HG02588 (cell line): Measurements from ENCODE around the gene ADISSP.

Experiments
- ATAC-seq: cut with Tn5 transposase; IDR thresholded peaks from one replicate; pipeline ENCODE4 v1.9.1; 2021; ENCODE audit warnings: mild to moderate bottlenecking, moderate library complexity; ENCODE audit not compliant: unreplicated experiment

ADISSP gene

DNA sequence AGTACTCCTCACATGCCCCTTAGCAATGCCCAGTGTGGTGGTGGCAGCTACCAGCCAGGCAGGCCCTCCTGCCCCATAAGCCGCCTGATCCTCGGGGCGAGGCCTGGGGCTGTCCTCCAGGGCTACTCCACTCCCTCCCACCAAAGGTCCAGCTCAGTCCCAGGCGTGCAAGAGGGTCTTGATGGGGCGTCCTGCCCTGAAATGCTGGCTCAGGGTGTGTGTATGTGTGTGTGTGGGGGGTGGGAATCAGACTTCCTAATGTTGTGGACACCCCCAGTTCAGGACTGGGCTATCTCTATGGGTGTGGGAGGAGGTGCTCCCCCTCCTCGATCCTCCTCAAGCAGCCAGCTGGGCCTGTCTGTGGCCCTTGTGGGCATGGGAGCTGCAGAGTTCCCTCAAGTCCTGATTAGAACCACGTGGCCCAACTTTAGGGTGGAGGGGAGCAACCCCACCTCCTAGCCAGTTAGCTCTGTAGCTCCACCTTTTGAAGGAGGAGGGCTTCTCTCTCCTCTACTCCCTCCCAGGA lies 27.6 kb downstream of the ADISSP start:
- ATAC-seq = no peak

DNA sequence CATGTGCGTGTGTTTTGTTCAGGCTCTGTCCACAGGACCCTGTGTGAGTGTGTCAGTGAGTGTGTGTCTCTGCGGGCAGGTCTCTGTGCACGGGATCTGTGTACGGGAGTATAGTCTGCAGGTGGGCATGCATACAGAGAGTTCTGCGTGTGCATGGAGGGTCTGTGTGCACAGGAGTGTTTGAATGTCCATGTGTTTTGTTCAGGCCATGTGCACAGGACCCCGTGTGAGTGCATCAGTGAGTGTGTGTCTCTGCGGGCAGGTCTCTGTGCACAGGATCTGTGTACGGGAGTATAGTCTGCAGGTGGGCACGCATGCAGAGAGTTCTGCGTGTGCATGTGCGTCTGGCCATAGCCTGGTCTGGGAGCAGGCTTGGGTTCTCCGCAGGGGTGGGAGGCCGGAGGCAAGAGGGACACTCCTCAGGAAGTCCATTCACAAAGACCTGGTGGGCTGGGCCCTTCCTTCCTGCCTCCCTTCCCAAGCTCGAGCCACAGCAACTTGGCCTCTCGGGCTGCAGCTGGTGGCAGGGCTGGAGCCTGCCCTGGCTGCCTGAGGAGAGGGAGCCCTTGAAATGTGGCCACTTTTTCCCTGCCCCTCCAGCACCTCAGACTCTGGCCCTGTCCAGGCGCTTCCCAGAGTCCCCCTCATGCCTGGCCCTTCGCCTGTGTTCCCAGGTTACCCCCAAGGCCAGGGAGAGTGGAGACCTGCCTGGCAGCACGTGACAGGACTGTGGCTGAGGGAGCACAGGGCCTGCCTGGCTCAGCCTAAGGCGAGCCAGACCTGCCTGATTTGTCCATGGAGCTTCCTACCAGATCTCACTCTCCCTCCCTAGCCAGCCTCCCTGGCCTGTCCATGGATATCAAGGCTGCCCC lies 28.3 kb downstream of the ADISSP start:
- ATAC-seq = no peak

DNA sequence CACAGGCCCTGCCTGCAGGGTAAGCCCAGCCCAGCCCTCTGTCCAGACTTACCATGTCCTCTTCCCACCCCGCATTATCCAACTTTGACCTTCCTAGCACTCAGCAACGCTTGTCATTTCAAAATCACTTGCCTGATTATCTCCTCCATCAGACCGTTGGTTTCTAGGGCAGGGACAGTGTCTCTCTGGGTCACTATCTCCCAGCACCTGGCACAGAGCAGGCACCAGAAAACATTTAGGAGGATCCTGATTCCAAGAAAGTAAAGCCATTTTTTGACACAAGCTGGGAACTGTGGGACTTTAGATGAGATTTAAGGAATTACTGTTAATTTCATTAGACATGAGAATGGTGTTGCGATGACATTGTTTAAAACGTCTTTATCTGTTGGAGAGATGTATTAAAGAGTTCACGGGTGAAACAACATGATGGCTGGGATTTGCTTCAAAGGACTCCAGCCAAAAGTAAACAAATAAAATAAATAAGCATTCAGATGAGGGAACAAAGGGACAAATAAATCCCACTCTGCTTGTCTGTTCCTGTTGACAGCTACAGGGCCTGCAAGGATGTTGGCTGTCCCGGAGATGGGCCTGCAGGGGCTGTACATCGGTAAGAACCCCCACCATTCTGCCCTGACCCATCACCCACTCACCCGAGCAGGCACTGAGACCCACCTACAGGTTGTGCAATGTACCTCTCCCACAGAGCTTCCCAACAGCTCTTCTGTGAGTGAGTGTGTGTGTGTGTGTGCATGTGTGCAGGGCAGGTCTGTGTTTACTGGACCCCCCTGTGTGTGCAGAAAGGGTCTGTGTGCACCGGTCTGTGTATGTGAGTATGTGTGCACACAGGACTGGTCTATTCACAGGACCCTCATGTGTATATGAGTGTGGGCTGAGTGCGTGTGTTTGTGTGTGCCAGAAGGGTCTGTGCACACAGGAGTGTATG lies 29.2 kb downstream of the ADISSP start:
- ATAC-seq = no peak

DNA sequence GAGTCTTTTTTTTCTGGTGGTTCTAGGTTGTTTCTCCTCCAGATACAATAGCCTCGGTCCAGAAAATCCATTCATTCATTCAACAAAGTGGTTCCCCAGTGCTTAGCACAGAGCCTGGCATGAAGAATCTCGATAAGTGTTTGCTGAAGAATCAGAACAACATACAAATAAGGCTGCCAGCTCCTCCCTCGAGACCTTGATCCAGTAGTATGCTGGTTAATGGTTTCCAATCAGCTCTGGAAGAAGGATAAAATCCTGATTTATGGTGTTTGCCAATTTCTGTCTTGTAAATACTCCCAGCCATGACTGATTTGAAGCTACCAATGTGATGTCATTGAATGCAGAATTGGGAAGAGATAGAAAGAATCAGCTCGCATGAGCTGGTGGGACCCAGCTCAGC lies 31.8 kb downstream of the ADISSP start:
- no peak for ATAC-seq

DNA sequence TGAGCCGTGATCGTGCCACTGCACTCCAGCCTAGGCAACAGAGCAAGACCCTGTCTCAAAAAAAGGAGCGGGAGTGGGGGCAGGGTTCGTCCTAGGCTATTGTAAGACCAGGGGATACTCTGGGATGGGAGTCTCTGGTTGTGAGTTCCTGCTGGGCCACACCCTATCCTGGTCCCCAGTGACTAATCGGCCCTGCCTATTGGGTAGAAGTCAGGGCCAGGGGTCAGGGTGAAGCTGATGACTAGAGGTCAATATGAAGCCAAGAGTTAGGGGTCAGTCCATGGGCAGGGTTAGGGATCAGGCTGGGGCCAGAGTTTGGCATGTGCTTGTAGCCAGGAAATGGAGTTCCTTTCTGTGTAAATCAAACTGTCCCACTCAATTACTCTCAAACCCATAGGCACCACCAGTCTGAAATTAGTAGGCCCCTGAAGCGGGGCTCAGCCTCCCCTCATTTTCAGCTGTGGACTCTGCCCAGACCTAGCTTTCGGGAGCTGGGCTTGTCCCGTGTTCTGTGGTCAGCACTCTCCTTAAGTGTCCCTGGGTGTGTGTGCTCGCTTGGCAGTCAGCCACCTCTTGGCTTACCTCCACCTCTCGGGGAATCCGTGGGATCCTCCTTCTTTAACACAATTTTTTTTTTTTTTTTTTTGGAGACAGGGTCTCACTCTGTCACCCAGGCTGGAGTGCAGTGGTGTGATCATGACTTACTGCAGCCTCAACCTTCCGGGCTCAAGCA lies 33.3 kb downstream of the ADISSP start:
- ATAC-seq = no peak

DNA sequence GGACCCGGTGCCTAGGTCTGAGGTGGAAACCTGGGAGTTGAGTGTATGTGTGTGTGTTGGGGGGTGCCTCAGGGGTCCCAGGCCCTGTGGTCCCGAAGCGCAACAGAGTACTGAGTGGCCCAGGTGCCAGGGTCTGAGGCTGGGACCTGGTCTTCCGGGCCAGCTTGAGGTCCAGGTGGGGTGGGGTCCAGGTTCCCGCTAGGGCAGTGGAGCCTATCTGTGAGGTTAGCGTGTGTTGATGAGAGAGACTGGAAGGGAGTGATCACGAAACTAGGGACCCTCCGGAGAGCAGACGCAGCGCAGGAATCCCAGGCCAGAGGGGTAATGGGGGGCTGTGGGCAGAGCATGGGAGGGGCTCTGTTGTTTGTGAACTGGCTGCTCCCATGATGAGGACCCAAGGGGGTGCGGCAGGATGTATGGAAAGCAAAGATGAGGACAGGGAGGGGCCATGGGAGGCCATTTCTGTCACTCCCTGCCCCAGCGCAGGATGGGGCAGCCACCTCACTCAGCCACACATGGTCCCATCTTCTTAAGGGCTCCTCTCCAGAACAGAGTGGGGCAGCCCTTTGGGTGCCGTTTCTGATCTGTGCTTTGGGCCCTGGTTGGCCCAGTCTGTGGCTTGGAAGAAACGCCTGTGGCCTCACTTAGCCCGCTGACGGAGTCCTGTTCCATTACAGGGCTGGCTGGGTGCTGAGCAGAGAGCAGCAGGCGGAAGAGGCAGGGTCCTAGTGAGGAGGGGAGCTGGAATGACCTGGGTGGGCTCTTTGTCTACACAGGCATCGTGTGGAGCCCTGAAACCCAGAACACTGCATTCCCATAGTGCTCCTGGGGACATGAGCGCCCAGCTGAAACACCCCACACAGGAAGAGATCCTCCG lies 34.2 kb downstream of the ADISSP start:
- no peak for ATAC-seq

DNA sequence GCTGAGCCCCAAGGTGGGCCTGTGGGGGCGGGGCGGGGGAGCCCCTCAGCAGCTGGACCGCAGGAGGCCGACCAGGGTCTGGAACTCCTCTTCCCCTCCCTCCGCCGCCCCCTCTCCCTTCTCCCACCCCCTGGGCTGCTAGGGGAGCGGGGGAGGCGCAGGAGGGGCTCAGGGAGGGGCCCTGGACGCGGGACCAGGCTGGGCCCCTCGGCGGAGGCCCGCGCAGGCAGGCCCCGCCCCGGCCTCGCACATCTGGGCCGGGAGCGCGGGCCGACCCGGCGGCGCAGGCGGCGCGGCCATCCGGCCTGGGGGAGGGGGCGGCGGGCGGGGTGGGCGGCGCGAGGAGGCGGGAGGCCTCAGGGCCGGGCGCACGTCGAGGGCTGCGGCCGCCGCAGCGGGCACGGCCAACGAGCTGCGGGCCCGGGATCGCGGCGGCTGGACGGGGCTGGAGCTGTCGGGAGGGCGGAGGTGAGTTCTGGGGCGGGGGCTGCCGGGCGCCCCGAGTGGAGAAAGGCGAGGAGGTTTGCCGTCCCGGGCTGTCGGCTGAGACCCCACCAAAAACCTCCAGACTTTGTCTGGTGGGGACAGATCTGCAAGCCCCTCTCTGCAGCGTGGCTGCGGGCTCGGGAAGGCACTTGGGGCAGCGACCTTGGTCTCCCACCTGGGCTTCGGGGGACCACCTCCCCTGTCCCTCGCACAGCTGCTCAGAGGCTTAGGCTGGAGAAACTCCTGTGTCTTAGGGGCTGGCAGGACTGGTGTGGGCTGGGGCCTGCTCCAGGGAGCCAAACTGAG lies 35.0 kb downstream of the ADISSP start, which contains the start of gene HSPA12B:
Gene HSPA12B (plus strand): TSS at position 359 of the 792 bp plus-strand sequence. CDS start 5,990 bp downstream, outside the sequence.
- ATAC-seq = no peak

DNA sequence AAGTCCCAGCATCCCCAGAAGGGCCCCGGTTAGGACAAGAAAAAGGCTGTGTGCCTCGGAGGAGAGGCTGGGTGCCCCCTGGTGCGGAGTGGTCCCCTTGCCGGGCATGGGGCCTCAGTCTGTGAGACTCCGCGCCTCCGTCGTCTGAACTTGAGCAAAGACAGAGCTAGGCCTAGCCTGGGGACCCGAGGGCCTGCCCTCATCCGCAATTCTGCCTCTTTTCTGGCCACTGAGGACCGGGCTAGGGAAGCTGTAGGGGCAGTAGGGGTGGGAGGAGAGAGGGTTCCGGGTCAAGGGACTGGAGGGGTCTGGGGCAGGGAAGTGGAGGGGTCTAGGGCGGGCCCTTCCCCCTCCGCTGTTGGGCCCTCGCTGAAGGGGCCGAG lies 35.6 kb downstream of the ADISSP start:
- no peak for ATAC-seq

DNA sequence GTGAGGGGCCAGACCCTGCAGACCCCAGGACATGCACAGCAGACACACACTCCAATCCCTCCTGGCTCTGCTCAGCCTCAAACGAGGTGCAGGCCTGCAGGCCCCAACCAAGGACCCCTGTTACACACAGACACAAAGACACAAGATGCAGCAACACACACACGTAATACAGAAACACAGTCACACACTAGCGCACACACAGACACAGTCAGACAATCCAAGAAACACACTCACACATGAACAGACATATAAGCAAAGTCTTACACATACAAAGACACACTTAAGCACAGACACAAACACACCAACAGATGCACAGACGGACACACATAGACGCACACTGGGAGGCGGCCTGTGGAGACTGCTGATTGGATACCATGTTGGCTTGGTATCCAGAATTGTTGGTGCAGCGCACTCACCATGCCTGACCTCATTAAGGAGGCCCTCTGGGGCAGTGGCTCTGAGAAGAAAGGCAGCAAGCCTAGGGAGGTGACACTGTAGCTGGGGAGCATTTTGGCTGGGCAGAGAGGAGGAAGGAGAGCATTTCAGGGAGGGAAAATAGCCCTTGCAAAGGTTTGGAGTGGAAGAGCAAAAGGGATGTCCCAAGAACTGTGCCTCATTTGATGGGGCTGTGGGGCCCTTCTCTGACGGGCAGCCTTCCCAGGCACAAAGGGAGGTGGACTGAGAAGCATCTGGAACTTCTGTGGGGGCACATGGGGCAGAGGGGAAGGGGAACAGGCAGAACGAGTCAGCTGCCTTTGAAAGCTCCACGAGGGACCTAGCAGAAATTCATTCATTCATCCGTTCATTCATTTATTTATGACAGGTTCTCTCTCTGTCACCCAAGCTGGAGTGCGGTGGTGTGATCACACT lies 36.5 kb downstream of the ADISSP start:
- no peak for ATAC-seq

DNA sequence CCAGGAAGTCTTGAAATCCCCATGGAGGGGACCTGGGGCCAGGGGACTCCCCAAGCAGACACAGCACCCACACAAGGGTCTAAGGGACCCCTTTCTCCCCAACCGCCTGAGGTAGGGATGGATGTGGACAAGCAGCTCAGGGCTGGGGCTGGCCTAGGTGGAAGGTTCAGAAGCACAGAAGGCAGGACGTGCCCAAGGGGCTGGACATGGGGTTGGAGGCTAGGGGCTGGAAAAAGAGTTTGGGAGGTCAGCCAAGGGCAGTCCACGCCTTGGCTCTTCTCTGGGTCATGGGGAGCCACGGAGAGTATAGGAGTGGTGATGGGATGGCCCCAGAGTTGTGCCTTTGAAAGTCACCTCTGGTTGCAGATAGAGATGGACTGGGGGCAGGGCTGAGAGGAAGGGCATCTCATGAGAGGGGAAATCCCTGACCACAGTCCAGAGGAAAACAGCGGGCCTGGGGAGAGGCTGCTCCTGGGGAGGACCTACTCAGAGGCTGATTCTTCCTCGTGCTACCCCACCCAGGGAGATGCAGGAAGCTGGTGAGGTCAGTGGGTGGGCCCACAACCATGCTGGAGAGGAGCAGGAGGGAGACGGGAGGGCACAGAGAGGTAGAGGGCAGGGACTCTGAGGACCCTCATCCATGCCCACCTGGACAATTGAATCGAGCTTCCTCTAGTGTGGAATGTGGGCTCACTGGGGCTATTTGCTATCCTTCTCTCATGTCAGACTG lies 37.6 kb downstream of the ADISSP start:
- no peak for ATAC-seq

DNA sequence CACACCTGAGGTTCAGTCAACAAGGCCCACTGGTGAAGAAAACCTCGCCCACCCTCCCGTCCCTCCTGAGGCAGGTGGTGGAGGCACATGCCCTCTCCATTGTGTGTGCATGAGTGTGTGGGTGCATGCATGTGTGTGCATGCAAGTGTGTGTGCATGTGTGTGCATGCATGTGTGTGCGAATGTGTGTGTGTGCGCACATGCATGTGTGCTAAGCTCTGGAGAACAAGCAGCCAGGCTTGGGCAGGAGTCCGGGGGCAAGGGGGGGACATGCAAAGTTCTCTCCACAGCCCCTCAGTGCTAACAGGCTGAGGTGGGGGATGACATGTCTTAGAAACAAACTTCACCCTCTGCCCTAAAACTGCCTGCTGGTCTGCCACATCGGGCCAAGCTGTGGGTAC lies 38.2 kb downstream of the ADISSP start:
- ATAC-seq = no peak

DNA sequence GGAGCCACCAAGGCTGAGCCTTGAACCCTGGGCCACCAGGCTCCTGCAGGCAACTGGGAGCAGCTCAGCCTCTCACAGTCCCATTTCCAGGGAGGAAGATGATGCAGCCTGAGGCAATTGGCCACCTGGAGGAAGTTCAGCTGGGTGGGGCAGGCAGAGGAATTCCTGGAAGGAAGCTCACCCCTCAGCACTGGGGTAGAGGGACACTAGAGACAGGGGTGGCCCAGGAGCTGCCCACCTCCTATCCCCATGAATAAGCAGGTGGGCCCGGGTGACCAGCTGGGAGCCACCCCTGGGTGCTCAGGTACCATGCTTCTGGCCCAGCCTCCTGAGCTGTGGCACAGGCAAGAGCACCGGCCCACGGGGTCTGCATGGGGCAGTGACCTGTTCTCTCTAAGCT lies 38.7 kb downstream of the ADISSP start:
- ATAC-seq = no peak

DNA sequence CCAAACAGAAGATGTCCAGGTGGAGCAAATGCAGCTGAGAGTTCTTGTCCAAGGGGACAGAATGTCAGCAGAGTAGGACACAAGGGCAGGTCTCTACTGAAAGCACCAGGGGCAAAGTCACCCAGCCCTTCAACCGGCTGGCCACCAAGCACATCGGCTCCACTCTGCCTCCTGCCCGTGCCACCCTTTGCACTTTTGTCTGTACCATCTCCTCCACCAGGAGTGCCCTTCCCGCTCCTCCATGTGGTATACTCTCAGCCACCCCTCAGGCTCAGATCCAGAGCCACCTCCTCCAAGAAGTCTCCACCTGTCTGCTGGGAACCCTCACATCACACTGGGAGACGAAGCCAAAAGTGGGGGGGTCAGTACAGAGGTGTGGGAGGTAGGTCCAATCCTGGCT lies 39.2 kb downstream of the ADISSP start:
- ATAC-seq = no peak

DNA sequence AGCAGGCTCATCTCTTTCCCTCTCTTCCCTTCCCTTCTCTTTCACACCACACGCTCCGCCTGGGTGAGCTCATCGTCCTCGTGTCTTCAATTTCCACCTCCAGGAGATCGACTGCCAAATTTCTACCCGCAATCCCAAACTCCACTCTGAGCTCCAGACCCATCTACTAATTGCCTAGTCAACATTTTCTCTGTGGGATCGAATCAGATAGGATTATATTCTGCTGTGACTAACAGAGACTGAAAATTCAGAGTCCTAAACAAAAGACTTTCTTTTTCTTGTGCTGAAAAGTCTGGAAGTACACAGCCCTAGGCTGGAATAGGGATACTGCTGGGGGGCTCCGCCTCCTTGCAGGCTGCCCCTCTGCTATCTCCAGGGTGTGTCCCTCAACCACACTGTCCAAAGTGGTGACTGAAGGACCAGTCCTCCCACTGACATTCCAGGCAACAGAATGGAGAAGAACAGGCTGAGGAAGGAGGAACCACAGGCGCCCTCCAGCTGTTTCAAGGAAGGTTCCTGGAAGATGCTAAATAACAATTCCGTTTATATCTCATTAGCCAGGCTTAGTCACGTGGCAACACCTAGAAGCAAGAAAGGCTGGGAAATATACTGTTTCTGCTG lies 40.0 kb downstream of the ADISSP start:
- ATAC-seq = no peak

DNA sequence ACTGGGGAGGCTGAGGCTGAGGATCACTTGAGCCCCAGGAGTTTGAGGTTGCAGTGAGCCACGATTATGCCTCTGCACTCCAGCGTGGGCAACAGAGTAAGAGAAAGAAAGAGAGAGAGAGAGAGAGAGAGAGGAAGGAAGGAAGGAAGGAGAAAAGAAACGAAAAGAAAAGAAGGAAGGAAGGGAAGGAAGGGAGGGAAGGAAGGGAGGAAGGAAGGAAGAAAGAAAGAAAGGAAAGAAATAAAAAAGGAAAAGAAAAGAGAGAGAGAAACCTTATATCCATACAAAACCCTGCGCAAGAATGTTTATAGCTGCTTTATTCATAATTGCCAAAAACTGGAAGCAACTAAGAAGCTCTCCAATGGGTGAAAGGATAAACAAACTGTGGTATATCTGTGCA lies 43.2 kb downstream of the ADISSP start:
- ATAC-seq = no peak

DNA sequence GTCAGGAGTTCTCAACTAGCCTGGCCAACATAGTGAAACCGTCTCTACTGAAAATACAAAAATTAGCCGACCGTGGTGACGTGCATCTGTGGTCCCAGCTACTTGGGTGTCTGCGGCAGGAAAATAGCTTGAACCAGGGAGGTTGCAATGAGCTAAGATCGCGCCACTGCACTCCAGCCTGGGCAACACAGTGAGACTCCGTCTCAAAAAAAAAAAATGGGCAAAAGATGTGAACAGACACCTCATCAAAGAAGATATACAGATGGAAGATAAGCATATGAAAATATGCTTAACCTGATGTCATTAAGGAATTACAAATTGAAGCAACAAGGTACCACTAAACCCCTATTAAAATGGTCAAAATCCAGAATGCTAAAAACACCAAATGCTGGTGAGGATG lies 44.3 kb downstream of the ADISSP start:
- no peak for ATAC-seq

DNA sequence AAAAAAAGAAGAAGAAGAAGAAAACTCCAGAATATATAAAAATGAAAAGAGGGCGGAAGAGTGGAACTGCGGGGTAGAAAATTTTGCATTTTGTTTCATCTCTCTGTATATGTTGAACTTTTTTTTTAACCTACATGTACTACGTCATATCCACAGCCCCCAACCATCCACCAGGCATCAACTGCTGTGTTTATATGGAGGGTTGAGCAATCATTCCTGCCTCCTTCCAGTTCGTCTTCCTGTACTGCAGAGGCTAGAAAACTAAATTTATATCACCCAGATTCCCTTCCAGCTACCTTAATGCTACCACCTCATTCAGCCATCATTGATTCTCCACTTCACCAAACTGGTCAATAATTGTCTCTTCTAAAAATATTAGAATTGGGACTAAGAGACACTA lies 45.6 kb downstream of the ADISSP start:
- ATAC-seq = no peak
